HL-60/S4 treated with retinoic acid at 250 ng/mL for 4 days and 3 days (cell line): ENCODE results near the gene PTMA.
"Not testable (repeated sequence)": the region's sequence is repeated elsewhere in the genome, so short reads cannot be mapped to it uniquely, and the experiment has no call there.

Experiments
- in situ Hi-C: fragments of 300-500 bp; cut with MboI; formaldehyde crosslinking; loops from 2 replicates; pipeline ENCODE4 v1.7.0; 2022; ENCODE audit warnings: low sequenced_read_pairs

Gene PTMA

GRCh38 chr2:231691251-231691772 lies 17.0 kb upstream of the PTMA start:
- in situ Hi-C loops, result no loop called here

DNA sequence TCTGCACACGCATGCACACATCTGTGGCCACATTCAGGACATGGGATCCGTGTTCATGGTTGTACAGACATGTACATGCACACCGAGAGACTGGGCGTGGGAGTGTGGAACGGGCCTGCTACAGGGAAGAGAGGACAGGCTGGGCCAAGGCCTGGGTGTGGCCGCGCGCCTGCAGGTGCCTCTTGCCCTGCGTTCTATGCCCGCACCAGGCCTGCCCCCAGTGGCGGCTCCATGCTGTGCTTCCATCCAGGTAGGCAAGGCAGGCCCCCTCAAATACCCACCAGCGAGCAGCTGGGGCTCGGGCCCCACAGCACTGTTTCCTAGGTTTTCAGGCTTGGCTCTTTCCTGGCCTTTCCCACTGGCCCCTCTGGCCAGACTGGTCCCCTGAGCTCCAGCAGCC lies 15.5 kb upstream of the PTMA start:
- in situ Hi-C loops, result no loop called here

- in situ Hi-C loops, result no loop called here
Measured at GRCh38 chr2:231693956-231694355, 14.4 kb upstream of the PTMA start.

GRCh38 chr2:231696004-231696367 lies 12.3 kb upstream of the PTMA start:
- in situ Hi-C loops, result no loop called here

- in situ Hi-C loops, result no loop called here
Measured at GRCh38 chr2:231699006-231699405, 9.3 kb upstream of the PTMA start.

GRCh38 chr2:231701456-231702373 lies 6.6 kb upstream of the PTMA start:
- in situ Hi-C loops, result no loop called here

DNA sequence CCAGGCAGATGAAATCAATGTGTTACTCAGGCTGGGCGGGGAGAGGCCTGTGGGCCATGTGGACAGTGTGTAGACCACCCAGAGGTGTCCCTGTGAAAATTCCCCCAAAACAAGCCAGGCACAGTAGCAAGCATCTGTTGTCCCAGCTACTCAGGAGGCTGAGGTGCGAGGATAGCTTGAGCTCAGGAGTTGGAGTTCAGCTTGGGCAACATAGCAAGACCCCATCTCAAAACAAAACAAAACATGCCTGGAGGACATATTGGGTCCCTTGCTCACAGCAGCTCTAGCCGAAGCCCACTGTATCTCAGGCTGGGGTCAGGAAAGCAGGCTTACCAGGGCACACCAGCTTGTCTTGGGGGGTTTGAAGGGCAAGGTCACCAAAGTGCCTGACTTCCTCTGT lies 4.3 kb upstream of the PTMA start:
- in situ Hi-C loops, result no loop called here

DNA sequence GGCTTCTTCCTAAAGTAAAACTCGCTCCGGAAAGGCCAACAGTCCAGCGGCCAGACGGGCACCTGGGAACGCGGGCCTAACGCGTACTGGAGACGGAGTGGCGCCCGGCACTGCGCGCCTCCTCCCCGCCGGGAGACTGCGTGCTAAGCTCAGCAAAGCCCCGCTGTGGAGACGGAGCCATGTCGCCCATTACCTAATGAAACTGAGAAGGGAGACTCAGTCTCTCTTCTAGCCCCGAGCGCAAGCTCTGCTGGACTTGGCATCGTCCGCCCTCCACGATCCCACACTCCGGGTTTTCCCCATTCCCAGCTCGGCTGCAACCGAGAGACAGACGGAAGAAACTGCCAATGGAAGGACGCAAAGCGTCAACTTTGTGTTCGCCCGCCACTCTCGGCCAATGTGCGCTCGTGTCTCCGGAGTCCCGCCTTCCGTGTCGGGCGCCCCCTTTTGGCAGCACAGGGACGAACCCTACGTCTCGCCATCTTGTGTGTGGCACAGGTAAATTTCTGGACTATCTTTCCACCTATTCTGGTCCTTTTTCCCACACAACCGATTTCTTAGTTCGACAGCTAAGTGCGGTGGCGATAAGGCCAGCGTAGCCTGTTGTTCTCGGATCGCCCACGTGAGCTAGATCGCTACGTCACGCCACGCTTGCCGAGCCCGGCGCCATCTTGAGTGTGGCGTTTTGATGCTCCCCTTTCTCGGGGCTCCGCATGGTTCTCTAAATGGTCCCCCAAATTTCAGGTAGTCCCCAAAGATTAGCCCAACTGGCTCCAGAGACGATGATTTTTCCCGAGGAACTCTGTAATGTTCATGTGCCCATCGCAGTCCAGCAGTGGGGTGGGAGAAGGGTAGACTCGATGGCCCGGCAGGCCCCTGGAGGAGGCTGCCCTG lies 1.3 kb upstream of the PTMA start:
- in situ Hi-C loops, result no loop called here

DNA sequence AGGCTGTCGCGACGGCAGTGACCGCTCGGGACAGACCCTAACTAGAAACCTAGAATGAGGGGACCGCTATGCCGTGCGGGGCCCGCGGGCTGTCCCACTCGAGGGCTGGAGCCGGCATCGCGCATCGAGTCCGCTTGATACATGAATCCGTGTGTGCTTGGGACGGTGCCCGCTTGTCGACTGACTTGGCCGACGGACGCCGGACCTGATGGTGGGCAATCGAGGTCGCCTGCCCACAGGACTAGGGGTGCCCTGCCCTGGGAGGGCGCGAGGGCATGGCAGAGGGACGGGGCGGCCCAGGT lies 749 bp upstream of the PTMA start:
- in situ Hi-C loops, result no loop called here

DNA sequence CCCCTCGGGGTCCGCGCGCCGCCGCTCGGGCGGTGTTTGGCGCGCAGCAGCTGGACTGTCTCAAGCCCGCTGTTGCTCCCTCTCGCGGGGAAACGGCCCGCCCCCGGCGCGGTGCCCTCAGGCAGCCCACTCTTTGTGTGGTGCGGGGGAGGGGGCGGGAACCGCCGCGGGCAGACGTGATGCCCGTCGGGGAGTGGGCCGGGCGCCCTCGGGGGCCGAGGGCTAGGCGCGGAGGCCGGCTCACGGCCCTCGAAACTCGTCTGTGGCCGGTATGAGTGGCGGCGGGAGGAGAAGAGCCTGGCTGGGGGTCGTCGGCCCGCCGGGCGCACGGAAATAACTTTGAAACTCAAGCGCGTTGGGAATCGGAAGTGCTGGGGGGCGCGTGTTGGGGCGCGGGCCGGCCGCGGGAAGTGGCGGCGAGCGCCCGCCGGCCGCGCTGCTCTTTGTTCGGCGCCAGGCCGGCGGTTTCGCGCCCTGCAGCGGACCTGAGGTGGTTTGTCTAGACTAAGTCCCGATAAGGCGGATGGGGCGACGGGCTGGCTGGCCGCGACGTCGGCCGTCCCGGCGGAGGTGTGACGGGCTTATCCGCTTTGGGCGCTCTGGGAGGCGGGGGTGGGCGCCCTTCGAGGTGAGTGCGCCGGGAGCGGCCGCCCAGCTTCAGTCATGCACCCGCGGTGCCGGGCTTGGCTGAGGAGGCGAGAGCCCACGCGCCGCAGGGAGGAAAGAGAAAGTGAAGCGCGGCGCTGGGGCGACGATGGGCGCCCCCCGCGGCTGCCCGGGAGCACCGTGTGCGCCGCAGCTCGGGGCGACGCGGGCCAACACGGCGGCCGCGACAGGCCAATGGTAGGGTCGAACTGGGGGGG lies 679 bp downstream of the PTMA start:
- in situ Hi-C loops, result no loop called here

- in situ Hi-C loops, result no loop called here
Measured at GRCh38 chr2:231709636-231709980, 1.3 kb downstream of the PTMA start.

GRCh38 chr2:231709981-231710798 lies 1.9 kb downstream of the PTMA start:
- in situ Hi-C loops, result no loop called here

- in situ Hi-C loops, result no loop called here
Measured at GRCh38 chr2:231710799-231711676, 2.7 kb downstream of the PTMA start.

DNA sequence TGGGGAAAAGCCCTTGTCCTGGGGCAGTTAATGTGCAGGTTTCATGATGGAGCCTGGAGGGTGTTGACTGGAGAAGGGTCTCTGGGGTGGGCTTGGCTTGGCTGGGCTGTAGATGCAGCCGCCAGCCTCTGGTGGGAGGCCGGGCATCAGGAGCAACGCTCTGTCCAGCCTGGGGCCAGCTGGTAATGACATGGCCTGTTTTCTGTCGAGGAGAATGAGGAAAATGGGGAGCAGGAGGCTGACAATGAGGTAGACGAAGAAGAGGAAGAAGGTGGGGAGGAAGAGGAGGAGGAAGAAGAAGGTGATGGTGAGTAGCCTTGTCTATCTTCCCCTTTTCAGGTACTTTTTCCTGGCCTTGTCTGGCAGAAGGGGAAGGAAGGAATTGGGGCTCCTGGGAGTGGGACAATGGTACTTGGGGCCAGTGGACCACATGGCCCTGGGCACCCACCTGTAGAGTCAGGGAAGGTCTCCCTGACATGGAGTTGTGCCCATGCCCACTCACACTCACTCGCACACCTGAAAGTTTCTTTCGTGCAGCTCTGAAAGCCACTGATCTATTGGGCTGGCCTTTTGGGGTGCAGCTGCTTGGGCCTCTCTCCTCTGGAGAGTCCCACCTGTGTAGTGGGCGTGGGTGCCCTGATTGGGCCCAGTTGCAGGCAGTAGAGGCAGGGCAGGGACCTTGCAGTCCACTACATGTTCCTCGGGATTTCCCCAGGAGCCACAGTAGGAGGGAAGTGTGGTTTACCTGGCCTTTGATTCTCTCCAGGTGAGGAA lies 3.5 kb downstream of the PTMA start:
- in situ Hi-C loops, result no loop called here

- in situ Hi-C loops, result not testable (repeated sequence)
Measured at GRCh38 chr2:231712451-231713021, 4.2 kb downstream of the PTMA start.

- in situ Hi-C loops, result not testable (repeated sequence)
Measured at GRCh38 chr2:231713406-231713729, 5.0 kb downstream of the PTMA start.

- in situ Hi-C loops, result no loop called here
Measured at GRCh38 chr2:231713730-231714638, 5.7 kb downstream of the PTMA start.
